Heart right ventricle (tissue), 16 donors: ENCODE data around the gene SLC4A5. TPM values are rescaled to one million over a fixed set of nuclear protein-coding genes. Genes with fewer than 3 reads are reported as not detected.

Source experiments
- ATAC-seq, 8 donors: fragments of 200-7000 bp; cut with Tn5 transposase; one replicate each; pipeline ENCODE4 v1.9.1; 2020; ENCODE audit warnings: mild to moderate bottlenecking in 8 of 8, moderate library complexity in 8 of 8, moderate number of reproducible peaks in 1 of 8
- DNase-seq, 2 donors: peaks; one replicate each; pipeline ENCODE4 v3.0.0-alpha.2; 2020
- H3K27ac ChIP-seq, 10 donors: fragments of 200-600 bp; sonication (generic) in 2 of 10; one replicate each; pipeline versions ENCODE4 v1.5.0 to v1.8.0; 2020 to 2022; ENCODE audit warnings: mild to moderate bottlenecking in 3 of 10
- H3K27me3 ChIP-seq, 7 donors: fragments of 200-600 bp; one replicate each; pipeline ENCODE4 v1.8.0; 2021 to 2022; ENCODE audit warnings: mild to moderate bottlenecking in 2 of 7
- H3K36me3 ChIP-seq, 9 donors: fragments of 200-600 bp; sonication (generic) in 1 of 9; one replicate each; pipeline versions ENCODE4 v1.5.0 to v1.8.0; 2020 to 2022; ENCODE audit warnings: mild to moderate bottlenecking in 2 of 9
- H3K4me1 ChIP-seq, 9 donors: fragments of 200-600 bp; sonication (generic) in 1 of 9; one replicate each; pipeline versions ENCODE4 v1.5.0 to v1.8.0; 2020 to 2022; ENCODE audit warnings: mild to moderate bottlenecking in 4 of 9
- H3K4me3 ChIP-seq, 10 donors: fragments of 200-600 bp; sonication (generic) in 2 of 10; one replicate each; pipeline versions ENCODE4 v1.5.0 to v1.8.0; 2020 to 2022; ENCODE audit warnings: mild to moderate bottlenecking in 7 of 10, moderate library complexity in 2 of 10
- H3K9me3 ChIP-seq, 11 donors: fragments of 200-600 bp in 10 of 11; sonication (generic) in 2 of 11; one replicate each; pipeline versions ENCODE4 v1.5.0 to v1.8.0; 2013 to 2022; ENCODE audit warnings: mild to moderate bottlenecking in 2 of 11, control low read depth in 1 of 11, moderate library complexity in 1 of 11
- WGBS, 2 donors: extraction: QIAGEN DNeasy Blood & Tissue Kit; methylation state at CpG; one replicate each; pipeline ENCODE4 v1.1.7; 2013; ENCODE audit warnings: inconsistent platforms in 1 of 2; 5-methylcytosine and 5-hydroxymethylcytosine counted together
- intact Hi-C, 10 donors: fragments of 100-400 bp; cut with DNase I; formaldehyde crosslinking; loops; one replicate each; pipeline versions ENCODE4 v1.11.1 to v1.14.2; 2022
- long read RNA-seq, 3 donors: library from polyadenylated mRNA; unstranded; transcript quantifications; one replicate each; pipeline ENCODE4 v2.0.0, GENCODE V29; 2020 to 2021
- polyA plus RNA-seq, 2 donors: library from polyadenylated mRNA; stranded (reverse); fragments of 200-250 nt; gene quantifications; one replicate each; pipeline ENCODE4 v1.2.3, GENCODE V29; 2013
- total RNA-seq, 10 donors: library from RNA; stranded (reverse); fragmentation: NEBNext Ultra II Directional in 3 of 10; extraction: Animal tissue kit (Norgen Biotek cat#: 25700) in 3 of 10; gene quantifications; one replicate each; pipeline versions ENCODE4 v1.2.1 to v1.2.4, GENCODE V29; 2021 to 2023
- TF ChIP-seq, protein P1 (sequence below), 9 donors: fragments of 200-600 bp; sonication (generic) in 2 of 9; IDR thresholded peaks; one replicate each; pipeline versions ENCODE4 v1.5.0 to v1.8.0; 2021 to 2022; ENCODE audit warnings: antibody characterized with exemption in 9 of 9, mild to moderate bottlenecking in 5 of 9, moderate library complexity in 1 of 9
- donor health status: Arrhythmogenic right ventricular cardiomyopathy.
- donor health status: ischemic (EF 13 %, LVEDD 7.1; RV severe dilation, severe dysfunction).
- donor health status: healthy with polysubstance abuse.
- donor health status: DM: no; HTN: yes; CAD: no.
- donor health status: DM: no; HTN: no; CAD: no.
- donor health status: ischemic (EF 25% LVEDD 6.9; RV normal size, moderate dysfunction).
- donor health status: ischemic (EF 25% LVEDD 5.7; RV mildly dilated, moderate dysfunction).
- donor health status: healthy.
- donor health status: DM: yes; HTN: yes; CAD: no.
- donor health status: Ischemic cardiomyopathy.
- donor health status: ischemic (EF 35%, LVEDD 5.7; RV mildly dilated, moderate dysfunction).
- donor health status: nonischemic (EF 11% LVEDD 7.7; RV severe dilation, severe dysfunction).
- donor health status: DM: yes; HTN: yes; CAD: no.
- donor health status: PGD.
- donor health status: ischemic (EF 29% LVEDD 5.4; RV normal size, mild dysfunction).
- donor health status: nonischemic (EF 23%, LVEDD 6.1; RV moderate dilation, normal function).

SLC4A5 gene
- 1 to 10 TPM in 8 of 10 donors, under 1 TPM in 2; 0.82 to 4.6 (median 1.9) TPM for total RNA-seq
- polyA plus RNA-seq, result 1 to 10 TPM in 1 of 2 donors, under 1 TPM in 1; 0.43 to 2.3 TPM
- long read RNA-seq, donor 1, partial matches to known transcripts, result 0 of 1 reads
- long read RNA-seq, donor 1, other reads (novel, unspliced or antisense), result 1 of 1 reads
- long read RNA-seq, donor 2, partial matches to known transcripts, result 1 of 1 reads
- long read RNA-seq, donor 2, other reads (novel, unspliced or antisense), result 0 of 1 reads
- long read RNA-seq, donor 3, partial matches to known transcripts, result 1 of 1 reads
- long read RNA-seq, donor 3, other reads (novel, unspliced or antisense), result 0 of 1 reads

GRCh38 chr2:74343316-74343715, at the start of gene SLC4A5:
SLC4A5 (minus strand) TSS chr2:74343416; CDS start chr2:74315023, 28,393 bp downstream.
- Histone ChIP-seq H3K4me1 (no peaks in the 10 kb centered on the region), H3K4me3 (no peak within 1 kb of the TSS), H3K27ac (no peak within 1 kb of the TSS), H3K9me3 (no peaks in the 10 kb centered on the region), H3K27me3 (no peaks in the 10 kb centered on the region), H3K36me3 (no peaks in the 10 kb centered on the region)
- no peak for ATAC-seq
- intact Hi-C loops, result loop anchor here in 1 of 10 donors (5.0 kb wide), 1 partner anchor 49 kb away; no protein-coding TSS in a partner anchor
- 73 to 76% methylated on average over 2 of the region's 2 CpGs for WGBS, 2 donors
- TF ChIP-seq, protein P1, sequence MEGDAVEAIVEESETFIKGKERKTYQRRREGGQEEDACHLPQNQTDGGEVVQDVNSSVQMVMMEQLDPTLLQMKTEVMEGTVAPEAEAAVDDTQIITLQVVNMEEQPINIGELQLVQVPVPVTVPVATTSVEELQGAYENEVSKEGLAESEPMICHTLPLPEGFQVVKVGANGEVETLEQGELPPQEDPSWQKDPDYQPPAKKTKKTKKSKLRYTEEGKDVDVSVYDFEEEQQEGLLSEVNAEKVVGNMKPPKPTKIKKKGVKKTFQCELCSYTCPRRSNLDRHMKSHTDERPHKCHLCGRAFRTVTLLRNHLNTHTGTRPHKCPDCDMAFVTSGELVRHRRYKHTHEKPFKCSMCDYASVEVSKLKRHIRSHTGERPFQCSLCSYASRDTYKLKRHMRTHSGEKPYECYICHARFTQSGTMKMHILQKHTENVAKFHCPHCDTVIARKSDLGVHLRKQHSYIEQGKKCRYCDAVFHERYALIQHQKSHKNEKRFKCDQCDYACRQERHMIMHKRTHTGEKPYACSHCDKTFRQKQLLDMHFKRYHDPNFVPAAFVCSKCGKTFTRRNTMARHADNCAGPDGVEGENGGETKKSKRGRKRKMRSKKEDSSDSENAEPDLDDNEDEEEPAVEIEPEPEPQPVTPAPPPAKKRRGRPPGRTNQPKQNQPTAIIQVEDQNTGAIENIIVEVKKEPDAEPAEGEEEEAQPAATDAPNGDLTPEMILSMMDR (IDR thresholded peaks at IDR 0.05), result no peak
- no peak for DNase-seq

DNA sequence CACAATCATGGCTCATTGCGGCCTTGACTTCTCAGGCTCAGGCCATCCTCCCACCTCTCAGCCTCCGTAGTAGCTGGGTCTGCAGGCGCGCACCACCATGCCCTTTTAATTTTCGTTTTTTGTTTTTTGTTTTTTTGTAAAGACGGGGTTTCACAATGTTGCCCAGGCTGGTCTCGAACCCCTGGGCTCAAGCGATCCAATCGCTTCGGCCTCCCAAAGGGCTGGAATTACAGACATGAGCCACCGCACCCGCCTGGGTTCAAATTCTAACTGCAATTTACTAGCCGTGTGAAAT, 49.2 kb upstream of the SLC4A5 start:
- WGBS, 2 donors, result 69 to 72% methylated on average over 13 of the region's 13 CpGs
- ATAC-seq, result no peak
- peaks cover 5 to 41% (median 38%) of the 10 kb centered on the region in 9 donors for H3K4me1 ChIP-seq
- peak overlapping the region in 6 of 10 donors; percentile 86 to 98 (median 94) for H3K4me3 ChIP-seq
- H3K27me3 ChIP-seq, result no peaks in the 10 kb centered on the region
- intact Hi-C loops, result loop anchor here in 7 of 10 donors (5.0 to 10.0 kb wide), 6 partner anchors 50 to 140 kb away; partner anchors contain the start of gene SLC4A5 (in 1 of the 7)
- H3K36me3 ChIP-seq, result no peaks in the 10 kb centered on the region
- no peak for DNase-seq
- TF ChIP-seq, protein P1 (IDR thresholded peaks at IDR 0.05), result no peak
- peak overlapping the region in 5 of 10 donors; percentile 95 to 98 (median 97) for H3K27ac ChIP-seq
- H3K9me3 ChIP-seq, result no peaks in the 10 kb centered on the region

- intact Hi-C loops, result loop anchor here in 7 of 10 donors (5.0 to 10.0 kb wide), 6 partner anchors 50 to 140 kb away; partner anchors contain the start of gene SLC4A5 (in 1 of the 7)
- 1 to 2% methylated on average over 44 to 62 of the region's 62 CpGs for WGBS, 2 donors
- no peaks in the 10 kb centered on the region for H3K36me3 ChIP-seq
- peak overlapping the region; percentile 89 to 98 (median 95) for H3K27ac ChIP-seq
- TF ChIP-seq, protein P1 (IDR thresholded peaks at IDR 0.05), result peak; percentile 96 to 99 (median 98)
- H3K27me3 ChIP-seq, result no peaks in the 10 kb centered on the region
- peak; percentile 86 to 93 (median 90) for ATAC-seq
- H3K4me3 ChIP-seq, result peak overlapping the region; percentile 67 to 98 (median 94)
- peak; percentile 94 to 95 for DNase-seq
- H3K4me1 ChIP-seq, result peaks cover 5 to 47% (median 43%) of the 10 kb centered on the region in 9 donors
- H3K9me3 ChIP-seq, result no peaks in the 10 kb centered on the region
These were observed 48.6 kb upstream of the SLC4A5 start for GRCh38 chr2:74391580-74392448.

DNA sequence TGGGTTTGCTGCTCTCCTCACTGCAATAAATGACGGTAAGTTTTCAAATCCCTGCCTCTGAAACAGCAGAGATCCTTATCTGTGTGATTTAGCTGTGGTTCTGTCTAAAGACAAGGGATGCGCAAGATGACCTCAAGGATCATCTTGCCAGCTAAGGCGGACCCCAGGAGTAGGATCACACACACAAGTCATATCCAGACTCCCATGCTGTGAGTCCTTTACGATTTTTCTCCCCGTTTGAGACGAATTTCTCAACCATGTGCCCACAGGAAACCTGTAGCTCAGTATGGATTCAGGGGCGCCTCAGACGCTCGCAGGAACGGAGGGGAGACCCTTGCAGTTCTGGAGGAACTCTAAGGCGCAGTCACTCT, 48.0 kb upstream of the SLC4A5 start:
- H3K27me3 ChIP-seq, result no peaks in the 10 kb centered on the region
- TF ChIP-seq, protein P1 (IDR thresholded peaks at IDR 0.05), result no peak
- peak overlapping the region; percentile 67 to 98 (median 94) for H3K4me3 ChIP-seq
- H3K27ac ChIP-seq, result peak overlapping the region; percentile 89 to 98 (median 95)
- DNase-seq (no peak), ATAC-seq (peak in 4 of 8 donors; percentile 37 to 52 (median 39))
- no peaks in the 10 kb centered on the region for H3K36me3 ChIP-seq
- 0 to 1% methylated on average over 11 of the region's 11 CpGs for WGBS, 2 donors
- intact Hi-C loops, result loop anchor here in 7 of 10 donors (5.0 to 10.0 kb wide), 6 partner anchors 49 to 139 kb away; partner anchors contain the start of gene SLC4A5 (in 1 of the 7)
- no peaks in the 10 kb centered on the region for H3K9me3 ChIP-seq
- peaks cover 5 to 53% (median 48%) of the 10 kb centered on the region in 9 donors for H3K4me1 ChIP-seq
